ENCODE measurements around the gene CALML5. TPM values are rescaled to one million over a fixed set of nuclear protein-coding genes. Genes with fewer than 3 reads are reported as not detected.
A peak's percentile ranks its signal among the peaks of the same experiment; 100 is the strongest.

CALML5 gene
- total and polyA plus RNA-seq, 2 of the 4 experiments (the other 2 are of a cell fraction) = not detected

GRCh38 chr10:5497289-5497688, 2.1 kb downstream of the CALML5 start:
- POLR2A ChIA-PET (ENCODE audit: unreplicated experiment) = no interaction called here
- TF ChIP-seq USF2 (IDR thresholded peaks at IDR 0.05; ENCODE audit: low read depth, low read length) = no peak
- no peak for TF ChIP-seq ELK1 (IDR thresholded peaks at IDR 0.05; ENCODE audit: borderline replicate concordance, low read depth, low read length)
- TF ChIP-seq RFX5 (IDR thresholded peaks at IDR 0.05; ENCODE audit: low read depth, low read length) = no peak
- no peak for TF ChIP-seq NFE2L2 (IDR thresholded peaks at IDR 0.05; ENCODE audit: low read depth, low read length)
- no peak for TF ChIP-seq CEBPB (IDR thresholded peaks at IDR 0.05; ENCODE audit: low read depth, low read length)
- no peak for TF ChIP-seq SMC3 (IDR thresholded peaks at IDR 0.05; ENCODE audit: low read depth, low read length)
- no peak for TF ChIP-seq POLR2A (IDR thresholded peaks at IDR 0.05; ENCODE audit: low read depth, low read length)
- no peak for TF ChIP-seq BHLHE40 (IDR thresholded peaks at IDR 0.05; ENCODE audit: low read depth, low read length)
- TF ChIP-seq RCOR1 (IDR thresholded peaks at IDR 0.05; ENCODE audit: insufficient replicate concordance, low read length) = no peak
- no peak for TF ChIP-seq RAD21 (IDR thresholded peaks at IDR 0.05; ENCODE audit: low read length)
- TF ChIP-seq MXI1 (IDR thresholded peaks at IDR 0.05; ENCODE audit: borderline replicate concordance, low read depth, low read length) = no peak
- no peak for TF ChIP-seq MAZ (IDR thresholded peaks at IDR 0.05; ENCODE audit: borderline replicate concordance, low read depth, low read length)
- TF ChIP-seq CTCF (conservative IDR thresholded peaks at IDR 0.05; ENCODE audit: low read depth, low read length) = no peak
- TF ChIP-seq FOS (IDR thresholded peaks at IDR 0.05; ENCODE audit: low read depth, low read length) = no peak
- TF ChIP-seq CHD1 (IDR thresholded peaks at IDR 0.05; ENCODE audit: low read depth, low read length) = no peak
- TF ChIP-seq MAFK (IDR thresholded peaks at IDR 0.05; ENCODE audit: low read depth, low read length) = no peak
- Histone ChIP-seq H3K9ac (ENCODE audit: low read depth, low read length) (no peak overlapping the region), H2BK15ac (ENCODE audit: low read depth, low read length) (no peak overlapping the region), H3K56ac (ENCODE audit: extremely low read depth, insufficient read depth, low read length) (no peak overlapping the region), H4K5ac (ENCODE audit: low read depth, low read length) (no peak overlapping the region), H2AFZ (replicated peaks; ENCODE audit: low read length, poor library complexity) (no peak overlapping the region), H3K18ac (ENCODE audit: low read depth, low read length) (no peak overlapping the region), H3K4ac (ENCODE audit: low read depth, low read length) (no peak overlapping the region), H3K4me1 (ENCODE audit: control insufficient read depth, insufficient read depth, low read length) (no peaks in the 10 kb centered on the region), H2BK20ac (ENCODE audit: low read depth, low read length) (no peak overlapping the region), H2BK120ac (ENCODE audit: low read depth, low read length) (no peak overlapping the region), H4K20me1 (ENCODE audit: insufficient read depth, low read length) (no peaks in the 10 kb centered on the region), H3K36me3 (ENCODE audit: control insufficient read depth, insufficient read depth, low read length) (no peaks in the 10 kb centered on the region), H3K23ac (ENCODE audit: low read depth, low read length) (no peak overlapping the region), H3K27me3 (ENCODE audit: control insufficient read depth, insufficient read depth, low read length) (peaks cover 26% of the 10 kb centered on the region), H2AK9ac (replicated peaks; ENCODE audit: low read depth, low read length, poor library complexity) (peak overlapping the region; percentile 13), H3K9me1 (ENCODE audit: insufficient read depth, low read length) (0 out of 2 replicates have a peak, but pooled peaks cover 9% of the 10 kb centered on the region), H3K27ac (ENCODE audit: insufficient read depth, low read length) (no peak overlapping the region), H3K4me3 (ENCODE audit: insufficient read depth, low read depth, low read length) (no peak overlapping the region), H2AK5ac (ENCODE audit: low read depth, low read length) (peak overlapping the region; percentile 75), H2BK5ac (ENCODE audit: low read depth, low read length, poor library complexity, severe bottlenecking) (peak overlapping the region; percentile 70), H3K14ac (replicated peaks; ENCODE audit: low read depth, low read length) (0 out of 2 replicates have a peak overlapping the region, but pooled peaks have one; percentile 15), H4K8ac (ENCODE audit: low read depth in 2 of 2, low read length in 2 of 2) (no peak overlapping the region), H3K9me3 (ENCODE audit: control insufficient read depth, insufficient read depth, low read length) (peaks cover 2% of the 10 kb centered on the region), H3K79me1 (ENCODE audit: low read depth in 1 of 2, low read length in 2 of 2) (no peaks in the 10 kb centered on the region), H4K91ac (ENCODE audit: insufficient read depth, low read depth, low read length) (no peak overlapping the region), H3K4me2 (ENCODE audit: low read depth, low read length) (no peak overlapping the region)
- 73% methylated on average over 2 of the region's 6 CpGs; no CpG with 5 or more reads in 1 of the 2 experiments for WGBS, 2 experiments (ENCODE audit: extremely low coverage in 2 of 2, insufficient read length in 1 of 2)
- no peak for DNase-seq
- dilution Hi-C loops (cut with HindIII; ENCODE audit: low sequenced_read_pairs, unreplicated experiment) (no loop called here), intact Hi-C loops (cut with micrococcal nuclease) (no loop called here), in situ Hi-C loops (cut with MboI; ENCODE audit: low sequenced_read_pairs) (no loop called here)
- CTCF ChIA-PET = no interaction called here
- BruUV-seq (replicated peaks) = no TSS peak
- no peak for ATAC-seq (ENCODE audit: low read depth)

Measured in IMR-90 (cell line).